ENCODE data around the gene WDTC1. TPM values are rescaled to one million over a fixed set of nuclear protein-coding genes. Genes with fewer than 3 reads are reported as not detected.
"Not testable (repeated sequence)": the region's sequence is repeated elsewhere in the genome, so short reads cannot be mapped to it uniquely, and the experiment has no call there.

WDTC1 gene, protein sequence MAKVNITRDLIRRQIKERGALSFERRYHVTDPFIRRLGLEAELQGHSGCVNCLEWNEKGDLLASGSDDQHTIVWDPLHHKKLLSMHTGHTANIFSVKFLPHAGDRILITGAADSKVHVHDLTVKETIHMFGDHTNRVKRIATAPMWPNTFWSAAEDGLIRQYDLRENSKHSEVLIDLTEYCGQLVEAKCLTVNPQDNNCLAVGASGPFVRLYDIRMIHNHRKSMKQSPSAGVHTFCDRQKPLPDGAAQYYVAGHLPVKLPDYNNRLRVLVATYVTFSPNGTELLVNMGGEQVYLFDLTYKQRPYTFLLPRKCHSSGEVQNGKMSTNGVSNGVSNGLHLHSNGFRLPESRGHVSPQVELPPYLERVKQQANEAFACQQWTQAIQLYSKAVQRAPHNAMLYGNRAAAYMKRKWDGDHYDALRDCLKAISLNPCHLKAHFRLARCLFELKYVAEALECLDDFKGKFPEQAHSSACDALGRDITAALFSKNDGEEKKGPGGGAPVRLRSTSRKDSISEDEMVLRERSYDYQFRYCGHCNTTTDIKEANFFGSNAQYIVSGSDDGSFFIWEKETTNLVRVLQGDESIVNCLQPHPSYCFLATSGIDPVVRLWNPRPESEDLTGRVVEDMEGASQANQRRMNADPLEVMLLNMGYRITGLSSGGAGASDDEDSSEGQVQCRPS
- polyA plus RNA-seq (2012; ENCODE audit: insufficient read depth, insufficient read length, low read depth) = 15.6 TPM

DNA sequence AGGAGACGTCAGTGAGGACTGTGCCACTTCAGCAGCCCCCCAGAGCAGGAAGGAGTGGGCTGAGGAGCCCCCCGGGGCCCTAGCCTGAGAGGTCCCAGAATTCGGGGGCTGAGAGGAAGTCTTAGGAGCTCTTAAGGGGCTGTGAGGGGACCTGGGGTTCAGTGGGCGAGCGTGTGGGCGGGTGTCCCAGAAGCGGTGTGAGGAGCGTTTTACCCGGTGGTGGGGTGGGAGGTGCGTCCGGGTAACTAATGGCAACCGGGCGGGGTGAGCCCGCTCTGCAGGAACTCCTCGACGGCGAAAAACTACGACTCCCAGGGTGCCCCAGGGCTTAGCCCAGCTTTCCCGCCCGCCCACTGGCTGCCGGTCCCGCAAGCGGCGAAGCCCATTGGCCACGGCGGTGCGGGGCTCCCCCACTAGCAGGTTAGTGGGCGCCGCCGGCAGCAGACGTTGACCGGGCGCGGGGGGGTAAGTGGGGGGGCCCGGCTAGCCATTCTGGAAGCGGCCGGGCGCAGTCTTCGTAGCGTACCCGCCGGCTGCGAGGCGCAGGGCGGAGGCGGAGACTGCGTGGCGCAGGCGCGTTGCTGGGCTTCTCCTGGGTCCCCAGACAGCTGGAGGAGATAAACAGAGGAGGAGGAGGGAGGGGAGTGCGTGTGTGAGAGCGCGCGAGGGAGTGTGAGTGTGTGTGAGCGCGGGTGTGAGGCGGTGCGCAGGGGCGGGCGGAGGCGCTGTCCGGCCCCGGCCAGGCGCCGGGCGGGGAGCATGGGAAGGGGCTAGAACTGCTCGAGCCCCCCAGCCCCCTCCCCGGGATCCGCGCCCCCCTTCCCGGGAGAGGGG, at the start of gene WDTC1:
WDTC1 (plus strand) TSS at position 584 of the 834 bp plus-strand sequence. CDS start 26,423 bp downstream, outside the sequence.
- DNase-seq = peak; percentile 93
- TF ChIP-seq, protein P1, sequence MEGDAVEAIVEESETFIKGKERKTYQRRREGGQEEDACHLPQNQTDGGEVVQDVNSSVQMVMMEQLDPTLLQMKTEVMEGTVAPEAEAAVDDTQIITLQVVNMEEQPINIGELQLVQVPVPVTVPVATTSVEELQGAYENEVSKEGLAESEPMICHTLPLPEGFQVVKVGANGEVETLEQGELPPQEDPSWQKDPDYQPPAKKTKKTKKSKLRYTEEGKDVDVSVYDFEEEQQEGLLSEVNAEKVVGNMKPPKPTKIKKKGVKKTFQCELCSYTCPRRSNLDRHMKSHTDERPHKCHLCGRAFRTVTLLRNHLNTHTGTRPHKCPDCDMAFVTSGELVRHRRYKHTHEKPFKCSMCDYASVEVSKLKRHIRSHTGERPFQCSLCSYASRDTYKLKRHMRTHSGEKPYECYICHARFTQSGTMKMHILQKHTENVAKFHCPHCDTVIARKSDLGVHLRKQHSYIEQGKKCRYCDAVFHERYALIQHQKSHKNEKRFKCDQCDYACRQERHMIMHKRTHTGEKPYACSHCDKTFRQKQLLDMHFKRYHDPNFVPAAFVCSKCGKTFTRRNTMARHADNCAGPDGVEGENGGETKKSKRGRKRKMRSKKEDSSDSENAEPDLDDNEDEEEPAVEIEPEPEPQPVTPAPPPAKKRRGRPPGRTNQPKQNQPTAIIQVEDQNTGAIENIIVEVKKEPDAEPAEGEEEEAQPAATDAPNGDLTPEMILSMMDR (IDR thresholded peaks at IDR 0.05; ENCODE audit: low read depth, low read length) = no peak
- no peaks in the 10 kb centered on the region for H3K9me3 ChIP-seq
- H3K27me3 ChIP-seq = no peaks in the 10 kb centered on the region
- H3K36me3 ChIP-seq = no peaks in the 10 kb centered on the region
- H3K4me3 ChIP-seq (ENCODE audit: low read depth, low read length) = peak within 1 kb of the TSS; percentile 54
- 0 out of 2 replicates have a peak, but pooled peaks cover 2% of the 10 kb centered on the region for H3K4me1 ChIP-seq

DNA sequence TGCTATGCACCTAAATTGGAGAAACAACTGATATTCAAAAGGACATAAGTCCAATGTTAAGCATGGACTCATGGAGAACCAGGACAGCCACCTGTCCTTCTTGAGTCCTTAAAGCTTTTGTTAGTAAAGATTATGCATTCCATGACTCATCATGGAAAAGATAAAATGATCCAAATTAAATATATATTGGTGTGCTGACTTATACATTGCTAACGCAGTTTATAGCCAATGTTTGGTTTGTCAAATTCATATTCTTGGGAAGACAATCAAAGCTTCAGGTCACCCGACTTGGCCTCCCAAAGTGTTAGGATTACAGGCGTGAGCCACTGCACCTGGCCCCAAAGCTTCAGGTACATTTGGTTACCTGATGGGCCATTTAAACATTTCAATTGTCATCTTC, 49.8 kb upstream of the WDTC1 start:
- not testable (repeated sequence) for H3K36me3 ChIP-seq; H3K4me1 ChIP-seq; H3K4me3 ChIP-seq (ENCODE audit: low read depth, low read length); H3K9me3 ChIP-seq; DNase-seq; H3K27me3 ChIP-seq

DNA sequence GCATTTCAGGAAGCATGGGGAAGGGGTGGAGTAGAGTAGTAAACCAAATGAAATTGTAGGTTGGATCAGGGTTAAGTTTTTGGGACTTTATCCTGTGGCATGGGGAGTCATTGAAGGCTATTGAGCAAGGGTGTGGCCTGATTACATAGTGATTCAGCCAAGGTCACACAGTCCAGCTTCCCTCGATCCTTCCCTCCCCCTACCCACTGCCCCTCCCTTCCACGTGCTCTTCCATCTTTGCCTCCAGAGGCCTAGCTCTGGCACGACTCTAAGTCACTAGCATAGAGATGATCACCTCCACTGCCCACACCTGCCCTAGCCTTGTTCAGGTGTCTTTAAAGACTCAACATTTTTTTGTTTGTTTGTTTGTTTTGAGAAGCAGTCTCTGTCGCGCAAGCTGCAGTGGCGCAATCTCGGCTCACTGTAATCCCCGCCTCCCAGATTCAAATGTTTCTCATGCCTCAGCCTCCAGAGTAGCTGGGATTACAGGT, 42.3 kb upstream of the WDTC1 start:
- Histone ChIP-seq H3K36me3 (no peaks in the 10 kb centered on the region), H3K4me3 (ENCODE audit: low read depth, low read length) (no peak overlapping the region), H3K27me3 (no peaks in the 10 kb centered on the region), H3K4me1 (no peaks in the 10 kb centered on the region), H3K9me3 (no peaks in the 10 kb centered on the region)
- TF ChIP-seq, protein P1 (IDR thresholded peaks at IDR 0.05; ENCODE audit: low read depth, low read length) = no peak
- DNase-seq = no peak

DNA sequence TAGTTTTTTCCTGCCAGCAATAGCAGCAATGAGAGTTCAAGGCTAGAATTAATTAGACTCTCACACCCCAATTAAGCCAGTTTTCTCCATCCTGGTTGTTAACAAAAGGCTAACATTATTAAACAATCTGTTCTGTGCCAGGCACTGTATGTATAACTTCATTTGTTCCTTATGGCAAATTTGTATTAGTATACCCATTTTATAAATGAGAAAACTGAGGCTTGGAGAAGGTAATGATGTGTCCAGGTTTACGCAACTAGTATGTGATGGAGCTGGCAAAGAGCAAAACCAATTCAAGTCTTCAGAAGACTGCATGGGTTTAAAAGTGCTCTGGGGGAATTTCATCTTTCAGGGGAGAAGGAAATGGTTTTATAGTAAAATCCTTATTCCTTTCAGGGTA, 41.2 kb upstream of the WDTC1 start:
- no peak for DNase-seq
- H3K27me3 ChIP-seq = no peaks in the 10 kb centered on the region
- no peaks in the 10 kb centered on the region for H3K4me1 ChIP-seq
- H3K4me3 ChIP-seq (ENCODE audit: low read depth, low read length) = no peak overlapping the region
- no peaks in the 10 kb centered on the region for H3K36me3 ChIP-seq
- TF ChIP-seq, protein P1 (IDR thresholded peaks at IDR 0.05; ENCODE audit: low read depth, low read length) = no peak
- no peaks in the 10 kb centered on the region for H3K9me3 ChIP-seq

DNA sequence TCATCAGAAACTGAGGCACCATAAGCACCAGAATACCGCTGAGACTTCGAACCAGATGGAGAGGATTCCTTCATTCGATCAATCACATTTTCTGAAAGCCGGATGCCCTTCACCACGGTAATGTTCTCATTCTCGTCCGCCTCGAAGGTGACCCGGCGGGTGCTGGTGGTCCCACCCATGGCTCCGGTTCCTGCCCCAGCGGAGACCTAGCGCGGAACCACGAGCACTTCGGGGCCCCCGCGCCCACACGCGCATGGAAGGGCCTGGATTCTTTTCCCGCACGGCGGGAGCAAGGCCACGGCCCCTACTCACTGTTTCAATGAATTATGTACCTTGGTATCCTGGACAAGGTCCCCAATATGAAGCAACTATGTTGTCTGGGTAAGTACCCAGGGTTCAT, 33.1 kb upstream of the WDTC1 start:
- Histone ChIP-seq H3K4me1 (no peaks in the 10 kb centered on the region), H3K4me3 (ENCODE audit: low read depth, low read length) (no peak overlapping the region), H3K9me3 (no peaks in the 10 kb centered on the region), H3K27me3 (no peaks in the 10 kb centered on the region), H3K36me3 (no peaks in the 10 kb centered on the region)
- no peak for DNase-seq
- TF ChIP-seq, protein P1 (IDR thresholded peaks at IDR 0.05; ENCODE audit: low read depth, low read length) = no peak

DNA sequence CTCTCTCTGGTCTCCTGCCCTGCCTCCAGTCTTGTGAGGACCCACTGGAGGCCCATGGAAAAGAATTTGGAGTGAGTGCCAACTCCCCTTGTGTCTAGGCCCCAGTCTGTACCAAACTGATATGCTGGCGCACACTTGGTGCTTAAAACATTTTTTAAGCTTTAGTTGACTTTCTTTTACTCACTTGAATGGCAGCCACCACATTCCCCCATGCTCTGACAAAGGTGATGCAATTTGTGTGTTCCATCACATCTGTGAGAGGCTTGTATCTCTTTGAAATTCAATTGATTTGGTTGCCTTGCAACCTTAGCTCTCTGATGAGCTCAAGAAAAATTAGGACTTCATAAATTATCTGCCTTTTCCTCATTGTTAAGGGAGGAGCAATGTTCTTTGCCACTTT, 30.5 kb upstream of the WDTC1 start:
- Histone ChIP-seq H3K4me1 (no peaks in the 10 kb centered on the region), H3K4me3 (ENCODE audit: low read depth, low read length) (no peak overlapping the region), H3K27me3 (no peaks in the 10 kb centered on the region), H3K36me3 (no peaks in the 10 kb centered on the region), H3K9me3 (no peaks in the 10 kb centered on the region)
- no peak for DNase-seq
- TF ChIP-seq, protein P1 (IDR thresholded peaks at IDR 0.05; ENCODE audit: low read depth, low read length) = no peak

DNA sequence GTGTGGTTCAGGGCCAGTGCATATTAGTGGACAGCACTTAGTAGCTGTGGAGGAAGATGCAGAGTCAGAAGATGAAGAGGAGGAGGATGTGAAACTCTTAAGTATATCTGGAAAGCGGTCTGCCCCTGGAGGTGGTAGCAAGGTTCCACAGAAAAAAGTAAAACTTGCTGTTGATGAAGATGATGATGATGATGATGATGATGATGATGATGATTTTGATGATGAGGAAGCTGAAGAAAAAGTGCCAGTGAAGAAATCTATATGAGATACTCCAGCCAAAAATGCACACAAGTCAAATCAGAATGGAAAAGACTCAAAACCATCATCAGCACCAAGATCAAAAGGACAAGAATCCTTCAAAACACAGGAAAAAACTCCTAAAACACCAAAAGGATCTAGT, 27.2 kb upstream of the WDTC1 start:
- not testable (repeated sequence) for H3K36me3 ChIP-seq; H3K27me3 ChIP-seq; DNase-seq; H3K9me3 ChIP-seq; H3K4me3 ChIP-seq (ENCODE audit: low read depth, low read length); H3K4me1 ChIP-seq

DNA sequence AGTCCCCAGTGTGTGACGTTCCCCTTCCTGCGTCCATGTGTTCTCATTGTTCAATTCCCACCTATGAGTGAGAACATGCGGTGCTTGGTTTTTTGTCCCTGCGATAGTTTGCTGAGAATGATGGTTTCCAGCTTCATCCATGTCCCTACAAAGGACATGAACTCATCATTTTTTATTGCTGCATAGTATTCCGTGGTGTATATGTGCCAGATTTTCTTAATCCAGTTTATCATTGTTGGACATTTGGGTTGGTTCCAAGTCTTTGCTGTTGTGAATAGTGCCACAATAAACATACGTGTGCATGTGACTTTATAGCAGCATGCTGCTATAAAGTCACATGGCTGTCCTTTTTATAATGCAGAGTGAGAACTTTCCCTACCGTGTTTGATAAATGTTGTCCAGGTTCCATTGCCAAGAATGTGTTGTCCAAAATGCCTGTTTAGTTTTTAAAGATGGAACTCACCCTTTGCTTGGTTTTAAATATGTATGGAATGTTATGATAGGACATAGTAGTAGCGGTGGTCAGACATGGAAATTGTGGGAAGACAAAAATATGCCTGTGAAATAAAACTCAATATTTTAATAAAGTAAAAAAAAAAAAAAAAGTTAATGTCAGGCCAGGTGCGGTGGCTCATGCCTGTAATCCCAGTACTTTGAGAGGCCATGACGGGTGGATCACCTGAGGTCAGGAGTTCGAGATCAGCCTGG, 26.1 kb upstream of the WDTC1 start:
- not testable (repeated sequence) for H3K36me3 ChIP-seq; H3K4me1 ChIP-seq; DNase-seq; H3K4me3 ChIP-seq (ENCODE audit: low read depth, low read length); H3K9me3 ChIP-seq; H3K27me3 ChIP-seq

All from BE2C (cell line).